Smooth muscle cell (in vitro differentiated cells): ENCODE measurements around the gene TMEM151B. TPM values are rescaled to one million over a fixed set of nuclear protein-coding genes. Genes with fewer than 3 reads are reported as not detected.

Experiments
- DNase-seq: peaks from one replicate; lab custom pipeline; 2025; ENCODE audit not compliant: unreplicated experiment; lab: John Stamatoyannopoulos, UW
- H2AFZ ChIP-seq: fragments of 200-600 bp; sonication (generic); 2 replicates; pipeline ENCODE4 v1.6.0; 2016; ENCODE audit warnings: antibody characterized with exemption, low read depth, mild to moderate bottlenecking
- H3F3A ChIP-seq: fragments of 200-600 bp; sonication (generic); 2 replicates; pipeline ENCODE4 v1.6.0; 2017; ENCODE audit warnings: antibody characterized with exemption, low read depth
- H3K27ac ChIP-seq: fragments of 200-600 bp; sonication (generic); 2 replicates; pipeline ENCODE4 v1.5.1; 2016; ENCODE audit warnings: low read depth, mild to moderate bottlenecking
- H3K27me3 ChIP-seq: fragments of 200-600 bp; sonication (generic); 2 replicates; pipeline ENCODE4 v1.6.1; 2016; ENCODE audit warnings: low read depth, mild to moderate bottlenecking
- H3K36me3 ChIP-seq: fragments of 200-600 bp; sonication (generic); 2 replicates; pipeline ENCODE4 v1.5.1; 2016; ENCODE audit warnings: low read depth
- H3K4me1 ChIP-seq: fragments of 200-600 bp; sonication (generic); 2 replicates; pipeline ENCODE4 v1.5.1; 2016; ENCODE audit warnings: low read depth
- H3K4me2 ChIP-seq: fragments of 200-600 bp; sonication (generic); 2 replicates; pipeline ENCODE4 v1.6.0; 2016; ENCODE audit warnings: mild to moderate bottlenecking
- H3K4me3 ChIP-seq: fragments of 200-600 bp; sonication (generic); 2 replicates; pipeline ENCODE4 v1.5.1; 2016; ENCODE audit warnings: mild to moderate bottlenecking
- H3K79me2 ChIP-seq: fragments of 200-600 bp; sonication (generic); 2 replicates; pipeline ENCODE4 v1.6.0; 2016; ENCODE audit warnings: low read depth, mild to moderate bottlenecking
- H3K9ac ChIP-seq: fragments of 200-600 bp; sonication (generic); 2 replicates; pipeline ENCODE4 v1.6.0; 2016; ENCODE audit warnings: low read depth
- H3K9me3 ChIP-seq: fragments of 200-600 bp; sonication (generic); replicated peaks from 2 replicates; pipeline ENCODE4 v1.5.1; 2016; ENCODE audit warnings: low read depth
- H4K20me1 ChIP-seq: fragments of 200-600 bp; sonication (generic); 2 replicates; pipeline ENCODE4 v1.6.0; 2016; ENCODE audit warnings: low read depth
- WGBS: methylation state at CpG from one replicate; pipeline ENCODE4 v1.1.7; 2016; ENCODE audit warnings: low lambda C conversion rate; 5-methylcytosine and 5-hydroxymethylcytosine counted together
- polyA plus RNA-seq: library from polyadenylated mRNA; unstranded; fragments of >200 nt; fragmentation: Nextera tagmentation; extraction: Ambion mirVana; gene quantifications from 2 replicates; pipeline ENCODE4 v1.2.1, GENCODE V29; 2016
- total RNA-seq: library from RNA; depleted of rRNA; stranded (reverse); fragments of >200 nt; gene quantifications from 2 replicates; pipeline ENCODE4 v1.2.3, GENCODE V29; 2014
- TF ChIP-seq, protein P1 (sequence below): fragments of 200-600 bp; sonication (generic); IDR thresholded peaks from 2 replicates; pipeline ENCODE4 v1.5.1; 2017; ENCODE audit warnings: borderline replicate concordance, mild to moderate bottlenecking, antibody characterized with exemption; ENCODE audit not compliant: insufficient read depth, poor library complexity, severe bottlenecking

Gene TMEM151B
- total and polyA plus RNA-seq, 2 experiments from 2014 or later, result not detected

DNA sequence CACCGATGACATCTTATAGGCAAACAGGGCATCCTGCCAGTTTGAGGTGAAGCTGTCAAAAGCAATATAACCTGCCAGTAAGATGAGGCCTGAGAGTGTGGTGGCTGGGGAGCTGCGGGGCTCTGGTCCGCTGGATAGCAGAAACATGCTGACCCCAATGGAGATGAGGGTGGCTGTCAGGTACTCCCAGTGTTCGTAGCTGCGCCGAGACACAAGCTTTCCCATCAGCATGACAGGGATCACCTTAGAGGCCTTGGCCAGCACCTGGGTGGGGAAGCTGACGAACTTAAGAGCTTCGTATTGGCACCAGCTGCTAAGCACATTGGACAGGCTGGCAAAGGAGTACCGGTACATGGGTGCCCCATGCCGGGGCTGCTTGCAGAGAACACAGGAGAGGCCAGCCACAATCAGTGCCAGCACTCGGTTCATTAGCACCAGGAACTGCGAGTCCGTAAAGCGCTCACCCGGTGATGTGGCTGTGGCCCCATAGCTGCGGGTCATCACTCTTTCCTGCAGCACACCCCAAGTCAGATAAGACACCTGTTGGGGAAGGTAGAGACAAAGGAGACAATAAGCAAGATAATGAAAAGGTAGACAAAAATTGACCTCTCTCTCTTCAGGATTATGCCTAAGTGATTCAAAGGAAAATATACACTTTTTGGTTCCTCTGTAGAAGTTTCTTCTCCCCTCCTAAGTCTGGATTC lies 15.0 kb upstream of the TMEM151B start:
- no peaks in the 10 kb centered on the region for H3K9me3 ChIP-seq
- H3F3A ChIP-seq, result peaks cover 55% of the 10 kb centered on the region
- H3K4me2 ChIP-seq, result peak overlapping the region; percentile 100
- H3K4me1 ChIP-seq, result peaks cover 13% of the 10 kb centered on the region
- H3K36me3 ChIP-seq, result peaks cover 25% of the 10 kb centered on the region
- peaks cover 49% of the 10 kb centered on the region for H3K79me2 ChIP-seq
- no peak overlapping the region for H2AFZ ChIP-seq
- WGBS, result 87% methylated on average over 16 of the region's 16 CpGs
- H3K4me3 ChIP-seq, result no peak overlapping the region
- H3K27ac ChIP-seq, result peak overlapping the region; percentile 80
- TF ChIP-seq, protein P1, sequence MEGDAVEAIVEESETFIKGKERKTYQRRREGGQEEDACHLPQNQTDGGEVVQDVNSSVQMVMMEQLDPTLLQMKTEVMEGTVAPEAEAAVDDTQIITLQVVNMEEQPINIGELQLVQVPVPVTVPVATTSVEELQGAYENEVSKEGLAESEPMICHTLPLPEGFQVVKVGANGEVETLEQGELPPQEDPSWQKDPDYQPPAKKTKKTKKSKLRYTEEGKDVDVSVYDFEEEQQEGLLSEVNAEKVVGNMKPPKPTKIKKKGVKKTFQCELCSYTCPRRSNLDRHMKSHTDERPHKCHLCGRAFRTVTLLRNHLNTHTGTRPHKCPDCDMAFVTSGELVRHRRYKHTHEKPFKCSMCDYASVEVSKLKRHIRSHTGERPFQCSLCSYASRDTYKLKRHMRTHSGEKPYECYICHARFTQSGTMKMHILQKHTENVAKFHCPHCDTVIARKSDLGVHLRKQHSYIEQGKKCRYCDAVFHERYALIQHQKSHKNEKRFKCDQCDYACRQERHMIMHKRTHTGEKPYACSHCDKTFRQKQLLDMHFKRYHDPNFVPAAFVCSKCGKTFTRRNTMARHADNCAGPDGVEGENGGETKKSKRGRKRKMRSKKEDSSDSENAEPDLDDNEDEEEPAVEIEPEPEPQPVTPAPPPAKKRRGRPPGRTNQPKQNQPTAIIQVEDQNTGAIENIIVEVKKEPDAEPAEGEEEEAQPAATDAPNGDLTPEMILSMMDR, result no peak
- no peaks in the 10 kb centered on the region for H3K27me3 ChIP-seq
- no peak for DNase-seq
- H4K20me1 ChIP-seq, result peaks cover 64% of the 10 kb centered on the region
- no peak overlapping the region for H3K9ac ChIP-seq

DNA sequence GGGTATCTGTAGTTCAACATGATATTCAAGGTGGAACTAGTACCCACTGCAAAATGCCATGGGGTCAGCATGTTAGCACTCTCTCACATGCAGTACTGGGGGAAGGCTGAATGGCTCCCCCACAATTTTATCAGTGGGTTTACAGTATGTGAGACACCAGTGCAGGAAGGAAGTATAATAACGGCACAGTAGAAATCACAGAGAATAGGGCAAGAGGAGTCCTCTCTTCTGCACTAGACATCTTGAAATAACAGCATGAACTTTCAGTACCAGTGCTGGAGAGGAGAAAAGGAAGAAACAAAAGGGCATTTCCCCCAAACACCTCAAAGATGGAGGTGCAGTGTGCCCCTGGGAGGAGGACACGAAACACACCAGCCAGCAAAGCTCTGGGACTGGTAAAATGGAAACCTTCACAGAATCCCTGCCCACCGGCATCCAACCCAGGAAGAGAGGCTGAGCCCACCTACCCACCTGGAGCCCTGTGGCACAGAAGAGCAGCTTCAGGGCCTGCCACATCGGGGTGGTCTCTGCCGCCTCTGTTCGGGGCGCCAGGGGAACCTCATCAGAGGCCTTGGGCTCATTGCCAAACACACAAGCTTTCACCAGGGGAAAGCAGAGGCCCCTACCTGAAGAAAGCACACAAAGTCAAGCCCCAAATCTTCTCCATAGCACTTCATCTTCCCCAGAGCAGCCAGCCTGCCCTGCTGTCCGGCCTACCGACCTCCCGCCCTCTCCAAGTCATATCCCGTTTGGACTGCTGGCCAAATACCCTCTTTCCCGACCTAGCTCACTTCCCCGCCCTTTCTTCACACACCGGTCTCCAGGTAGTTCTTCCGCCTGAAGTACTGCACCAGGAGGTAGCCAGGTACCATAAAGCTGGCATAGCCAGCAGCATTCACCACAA lies 14.1 kb upstream of the TMEM151B start:
- DNase-seq, result no peak

DNA sequence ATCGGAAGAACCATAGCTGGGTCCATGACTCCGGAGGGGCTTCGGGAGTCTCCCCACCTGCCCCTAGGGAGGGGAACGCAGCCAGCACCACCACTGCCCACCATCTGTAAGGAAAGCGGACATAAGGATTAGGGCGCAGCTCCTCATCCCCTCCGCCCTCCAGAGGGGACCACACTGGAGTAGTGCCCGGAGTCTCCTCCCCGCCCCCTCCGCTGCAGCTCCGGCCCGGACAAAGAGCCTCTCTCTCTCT lies 13.6 kb upstream of the TMEM151B start:
- H3F3A ChIP-seq, result peaks cover 43% of the 10 kb centered on the region
- H3K27me3 ChIP-seq, result no peaks in the 10 kb centered on the region
- H3K4me1 ChIP-seq, result peaks cover 13% of the 10 kb centered on the region
- H2AFZ ChIP-seq, result no peak overlapping the region
- peak overlapping the region; percentile 93 for H3K9ac ChIP-seq
- no peaks in the 10 kb centered on the region for H3K9me3 ChIP-seq
- peak overlapping the region; percentile 100 for H3K4me3 ChIP-seq
- peaks cover 50% of the 10 kb centered on the region for H4K20me1 ChIP-seq
- 2% methylated on average over 9 of the region's 12 CpGs for WGBS
- TF ChIP-seq, protein P1, result no peak
- peaks cover 34% of the 10 kb centered on the region for H3K79me2 ChIP-seq
- DNase-seq, result no peak
- H3K4me2 ChIP-seq, result peak overlapping the region; percentile 100
- H3K36me3 ChIP-seq, result peaks cover 17% of the 10 kb centered on the region
- peak overlapping the region; percentile 80 for H3K27ac ChIP-seq

More for the DNA sequence above, 14.1 kb upstream of the TMEM151B start:
- Histone ChIP-seq H3K27ac (peak overlapping the region; percentile 80), H3K4me3 (peak overlapping the region; percentile 100), H3K4me1 (peaks cover 13% of the 10 kb centered on the region), H3F3A (peaks cover 46% of the 10 kb centered on the region), H3K9me3 (no peaks in the 10 kb centered on the region), H3K36me3 (peaks cover 22% of the 10 kb centered on the region), H2AFZ (no peak overlapping the region), H3K27me3 (no peaks in the 10 kb centered on the region), H3K79me2 (peaks cover 40% of the 10 kb centered on the region), H4K20me1 (peaks cover 56% of the 10 kb centered on the region), H3K9ac (peak overlapping the region; percentile 93), H3K4me2 (peak overlapping the region; percentile 100)
- TF ChIP-seq, protein P1, result no peak
- WGBS, result 35% methylated on average over 15 of the region's 15 CpGs
